Keratinocyte (primary cell): ENCODE data around the gene CTRB1. TPM values are rescaled to one million over a fixed set of nuclear protein-coding genes. Genes with fewer than 3 reads are reported as not detected.

ENCODE experiments used
- DNase-seq: peaks from one replicate; pipeline ENCODE4 v3.0.0-alpha.2; 2011; ENCODE audit warnings: low read depth, missing footprints, low spot score
- FAIRE-seq: peaks from 2 replicates; lab custom pipeline; 2011; peaks lifted over from hg19 to GRCh38; lab: Jason Lieb, UNC
- H2AFZ ChIP-seq: 2 replicates; pipeline ENCODE4 v1.6.0; 2012; ENCODE audit warnings: low read length, control low read depth, inconsistent platforms; ENCODE audit not compliant: control insufficient read depth
- H3K27ac ChIP-seq: 2 replicates; pipeline ENCODE4 v1.5.1; 2011; ENCODE audit warnings: low read length; ENCODE audit not compliant: control insufficient read depth, insufficient read depth
- H3K27me3 ChIP-seq: 3 replicates; pipeline ENCODE4 v1.6.0; 2011; ENCODE audit warnings: low read length; ENCODE audit not compliant: control insufficient read depth, insufficient read depth; ENCODE audit errors: extremely low read depth
- H3K36me3 ChIP-seq, 2 experiments: 2 replicates in 1 of 2; 3 replicates in 1 of 2; pipeline ENCODE4 v1.5.1; 2011; ENCODE audit warnings: low read length in 2 of 2, mild to moderate bottlenecking in 1 of 2; ENCODE audit not compliant: control insufficient read depth in 2 of 2, insufficient read depth in 2 of 2; ENCODE audit errors: extremely low read depth in 1 of 2
- H3K4me1 ChIP-seq: 3 replicates; pipeline ENCODE4 v1.5.1; 2011; ENCODE audit warnings: low read length; ENCODE audit not compliant: control insufficient read depth, insufficient read depth; ENCODE audit errors: extremely low read depth
- H3K4me2 ChIP-seq: 3 replicates; pipeline ENCODE4 v1.6.0; 2011; ENCODE audit warnings: low read depth, low read length; ENCODE audit not compliant: control insufficient read depth, insufficient read depth; ENCODE audit errors: extremely low read depth
- H3K4me3 ChIP-seq, 3 experiments: fragments of 200-600 bp in 1 of 3; sonication (generic) in 1 of 3; 2 replicates in 2 of 3; 3 replicates in 1 of 3; pipeline ENCODE4 v1.5.1; 2011 to 2016; ENCODE audit warnings: low read length in 3 of 3, mild to moderate bottlenecking in 3 of 3, control low read depth in 2 of 3, inconsistent platforms in 1 of 3, low read depth in 1 of 3, mixed read lengths in 1 of 3, mixed run types in 1 of 3, moderate library complexity in 1 of 3; ENCODE audit not compliant: control insufficient read depth in 2 of 3, insufficient read depth in 2 of 3; ENCODE audit errors: extremely low read depth in 1 of 3
- H3K79me2 ChIP-seq: 2 replicates; pipeline ENCODE4 v1.6.0; 2012; ENCODE audit warnings: low read length; ENCODE audit not compliant: control insufficient read depth, insufficient read depth
- H3K9ac ChIP-seq: 3 replicates; pipeline ENCODE4 v1.6.0; 2011; ENCODE audit warnings: low read length; ENCODE audit not compliant: control insufficient read depth, insufficient read depth; ENCODE audit errors: extremely low read depth
- H3K9me1 ChIP-seq: 3 replicates; pipeline ENCODE4 v1.6.0; 2011; ENCODE audit warnings: low read length; ENCODE audit not compliant: control insufficient read depth, insufficient read depth; ENCODE audit errors: extremely low read depth
- H3K9me3 ChIP-seq: 2 replicates; pipeline ENCODE4 v1.5.1; 2012; ENCODE audit warnings: low read depth, low read length; ENCODE audit not compliant: control insufficient read depth
- H4K20me1 ChIP-seq: 3 replicates; pipeline ENCODE4 v1.6.0; 2011; ENCODE audit warnings: low read length; ENCODE audit not compliant: control insufficient read depth, insufficient read depth; ENCODE audit errors: extremely low read depth
- CTCF ChIP-seq, 3 experiments: IDR thresholded peaks in 1 of 3; conservative IDR thresholded peaks in 1 of 3; optimal IDR thresholded peaks in 1 of 3; 2 replicates in 2 of 3; 3 replicates in 1 of 3; pipeline versions ENCODE3 to v1.5.1; 2011; ENCODE audit warnings: low read length in 3 of 3, mild to moderate bottlenecking in 3 of 3, moderate library complexity in 2 of 3, control low read depth in 1 of 3, inconsistent platforms in 1 of 3; ENCODE audit not compliant: insufficient read depth in 2 of 3; ENCODE audit errors: extremely low read depth in 1 of 3
- EZH2 ChIP-seq: IDR thresholded peaks from one replicate; pipeline ENCODE4 v1.6.1; 2012; ENCODE audit warnings: inconsistent platforms, mild to moderate bottlenecking, low read length, moderate library complexity
- dilution Hi-C: fragments of 300-500 bp; cut with MboI; formaldehyde crosslinking; loops from one replicate; pipeline ENCODE4 v1.7.0; 2020; ENCODE audit warnings: low sequenced_read_pairs; ENCODE audit not compliant: extremely low pct_ligation_motif_present
- polyA plus RNA-seq, 5 experiments: library from polyadenylated mRNA; depleted of rRNA in 3 of 5; stranded (reverse) in 3 of 5; stranded (forward) in 1 of 5; unstranded in 1 of 5; fragments of >200 nt; gene quantifications; 1 replicate in 1 of 5; 2 replicates in 3 of 5; 3 replicates in 1 of 5; pipeline versions ENCODE4 v1.2.1 to v1.2.3, GENCODE V29; 2011 to 2012; ENCODE audit warnings: missing spikeins in 2 of 5, low read depth in 1 of 5, low replicate concordance in 1 of 5

The CTRB1 gene
- polyA plus RNA-seq, 1 donor (not counting 4 experiments of a cell fraction or from before 2014, with no cell fraction given), result not detected

- Histone ChIP-seq H3K9me1 (peaks cover 8% of the 10 kb centered on the region), H3K4me3 (peak overlapping the region in 2 of 3 experiments; percentile 64 to 90), H3K27ac (no peak overlapping the region), H3K9me3 (no peaks in the 10 kb centered on the region), H3K4me2 (peak overlapping the region; percentile 70), H2AFZ (no peak overlapping the region), H3K9ac (no peak overlapping the region), H3K4me1 (peaks cover 43% of the 10 kb centered on the region), H4K20me1 (peaks cover 8% of the 10 kb centered on the region), H3K27me3 (no peaks in the 10 kb centered on the region), H3K36me3 (peaks cover 6 to 19% of the 10 kb centered on the region in 2 experiments), H3K79me2 (peaks cover 75% of the 10 kb centered on the region)
- TF ChIP-seq EZH2 (no peak), CTCF (optimal IDR thresholded peaks at IDR 0.05 in 1 of 3, IDR thresholded peaks at IDR 0.05 in 1 of 3, conservative IDR thresholded peaks at IDR 0.05 in 1 of 3; ENCODE audit: extremely low read depth in 1 of 3, insufficient read depth in 2 of 3, low read length in 3 of 3) (no peak)
- dilution Hi-C loops, result no loop called here
- no peak for DNase-seq
- FAIRE-seq, result no peak
Observed at GRCh38 chr16:75263291-75263962, 44.6 kb downstream of the CTRB1 start.

- Histone ChIP-seq H3K9ac (peak overlapping the region; percentile 92), H2AFZ (no peak overlapping the region), H3K9me1 (peaks cover 8% of the 10 kb centered on the region), H3K9me3 (no peaks in the 10 kb centered on the region), H3K27ac (peak overlapping the region; percentile 36), H3K4me2 (peak overlapping the region; percentile 70), H3K27me3 (no peaks in the 10 kb centered on the region), H3K4me3 (peak overlapping the region; percentile 2 to 90 (median 64)), H3K36me3 (peaks cover 6 to 19% of the 10 kb centered on the region in 2 experiments), H3K4me1 (peaks cover 38% of the 10 kb centered on the region), H4K20me1 (peaks cover 8% of the 10 kb centered on the region), H3K79me2 (peaks cover 69% of the 10 kb centered on the region)
- dilution Hi-C loops, result no loop called here
- FAIRE-seq (peak; percentile 51), DNase-seq (no peak)
- TF ChIP-seq EZH2, result no peak
Observed at GRCh38 chr16:75263963-75264445, 45.2 kb downstream of the CTRB1 start.
